CD4-positive, CD25-positive, alpha-beta regulatory T cell (primary cell): ENCODE data around the gene HES6. TPM values are rescaled to one million over a fixed set of nuclear protein-coding genes. Genes with fewer than 3 reads are reported as not detected.

Source experiments
- ATAC-seq, 2 donors: fragments of 150-1000 bp; cut with Tn5 transposase; one replicate each; pipeline ENCODE4 v1.10.0; 2021; ENCODE audit warnings: low read depth in 2 of 2, moderate number of reproducible peaks in 2 of 2, moderate library complexity in 1 of 2
- DNase-seq, 3 donors: peaks; one replicate each; pipeline versions ENCODE4 v3.0.0 to v3.0.0-alpha.2; 2012 to 2022; ENCODE audit warnings: mixed read lengths in 1 of 3
- H3K27ac ChIP-seq: one replicate; pipeline ENCODE4 v1.7.0; 2013; ENCODE audit warnings: mild to moderate bottlenecking, low read length; ENCODE audit not compliant: insufficient read depth, poor library complexity, severe bottlenecking
- H3K27me3 ChIP-seq: one replicate; pipeline ENCODE4 v1.7.0; 2013; ENCODE audit warnings: low read length; ENCODE audit not compliant: control insufficient read depth, insufficient read depth
- H3K36me3 ChIP-seq: one replicate; pipeline ENCODE4 v1.7.0; 2013; ENCODE audit warnings: mild to moderate bottlenecking, low read length, moderate library complexity; ENCODE audit not compliant: control insufficient read depth, insufficient read depth
- H3K4me1 ChIP-seq: 2 replicates; pipeline ENCODE4 v1.7.0; 2013; ENCODE audit warnings: mild to moderate bottlenecking, low read length; ENCODE audit not compliant: insufficient read depth, control insufficient read depth, poor library complexity, severe bottlenecking
- H3K4me3 ChIP-seq: one replicate; pipeline ENCODE4 v1.7.0; 2013; ENCODE audit warnings: low read depth, mild to moderate bottlenecking, low read length, moderate library complexity
- H3K9me3 ChIP-seq, 2 experiments: 1 replicate in 1 of 2; 2 replicates in 1 of 2; pipeline ENCODE4 v1.7.0; 2013; ENCODE audit warnings: low read length in 2 of 2, mild to moderate bottlenecking in 1 of 2, moderate library complexity in 1 of 2; ENCODE audit not compliant: control insufficient read depth in 2 of 2
- H3K27ac Mint-ChIP-seq, 3 donors: one replicate each; pipeline ENCODE4 v1.8.0; 2020 to 2022; ENCODE audit warnings: mild to moderate bottlenecking in 3 of 3, mixed read lengths in 3 of 3, moderate library complexity in 2 of 3
- H3K27me3 Mint-ChIP-seq: one replicate; pipeline ENCODE4 v1.8.0; 2022; ENCODE audit warnings: mild to moderate bottlenecking, mixed read lengths
- H3K36me3 Mint-ChIP-seq: one replicate; pipeline ENCODE4 v1.8.0; 2020; ENCODE audit warnings: mixed read lengths
- H3K4me1 Mint-ChIP-seq, 4 donors: one replicate each; pipeline ENCODE4 v1.8.0; 2020 to 2022; ENCODE audit warnings: mixed read lengths in 4 of 4, mild to moderate bottlenecking in 1 of 4
- H3K4me3 Mint-ChIP-seq, 4 donors: one replicate each; pipeline ENCODE4 v1.8.0; 2020 to 2022; ENCODE audit warnings: mild to moderate bottlenecking in 4 of 4, mixed read lengths in 4 of 4, moderate library complexity in 3 of 4
- H3K9me3 Mint-ChIP-seq, 7 donors: one replicate each; pipeline ENCODE4 v1.8.0; 2020 to 2022; ENCODE audit warnings: mixed read lengths in 7 of 7, mild to moderate bottlenecking in 3 of 7, moderate library complexity in 2 of 7
- polyA plus RNA-seq, 4 donors: library from polyadenylated mRNA; unstranded; fragments of 300-500 nt; fragmentation: Illumina TruSeq; gene quantifications; one replicate each; pipeline ENCODE4 v1.2.3, GENCODE V29; 2021
- total RNA-seq: library from RNA; stranded (reverse); gene quantifications from one replicate; pipeline ENCODE4 v1.2.3, GENCODE V29; 2022

HES6 gene
- total and polyA plus RNA-seq, 5 donors from 2014 or later, result 1.5 to 3.9 (median 2.3) TPM

DNA sequence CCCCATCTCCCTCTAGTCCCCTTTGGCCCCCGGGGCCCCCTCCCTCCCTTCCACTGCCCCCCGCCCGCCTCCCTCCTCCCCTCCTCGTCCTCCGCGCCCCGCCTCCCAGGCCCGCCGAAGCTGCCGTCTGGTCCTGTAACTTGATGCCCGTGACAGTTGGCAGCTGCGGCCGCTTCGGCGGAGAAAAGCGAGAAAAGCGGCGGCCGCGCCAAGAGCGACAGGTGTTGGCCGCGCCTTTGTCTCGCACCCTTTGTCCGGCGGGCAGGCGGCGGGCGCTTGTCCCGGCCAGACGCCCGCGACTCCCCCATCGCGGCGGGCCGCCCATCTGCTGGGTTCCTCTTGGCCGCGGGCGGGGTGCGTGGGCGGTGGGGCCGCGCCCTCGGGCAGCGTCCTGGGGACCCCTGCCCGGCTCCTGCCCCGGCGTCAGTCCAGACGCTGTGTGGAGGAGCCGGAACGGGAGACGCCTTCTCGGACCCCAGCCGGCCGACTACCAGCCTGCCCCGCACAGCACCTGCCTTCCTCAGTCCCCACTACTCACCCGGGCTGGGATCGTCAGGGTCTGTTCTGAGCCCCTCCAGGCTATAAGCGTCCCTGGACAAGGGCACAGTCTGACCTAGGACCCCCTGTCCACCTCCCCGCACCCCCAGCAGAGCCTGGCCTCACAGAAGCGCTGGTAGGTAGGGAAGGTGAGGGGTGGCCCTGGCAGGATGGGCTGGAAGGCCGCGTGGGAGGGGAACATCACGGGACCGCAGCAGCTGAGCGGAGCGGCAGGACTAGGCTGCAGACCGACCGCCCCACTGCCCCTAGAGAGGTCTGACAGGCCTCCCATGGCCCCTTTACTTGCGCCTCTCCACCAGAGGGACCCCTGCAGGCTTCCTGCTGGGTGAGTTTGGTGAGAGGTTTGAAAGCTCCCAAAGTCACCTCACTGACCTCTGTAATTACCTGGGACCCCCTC is 1.2 kb upstream of the HES6 start:
- Mint-ChIP-seq H3K27ac (no peak overlapping the region), H3K36me3 (peaks cover 8% of the 10 kb centered on the region), H3K4me1 (peaks cover 0 to 12% (median 4%) of the 10 kb centered on the region in 4 donors), H3K9me3 (no peaks in the 10 kb centered on the region), H3K4me3 (peak overlapping the region in 3 of 4 donors; percentile 22 to 76 (median 45)), H3K27me3 (peaks cover 27% of the 10 kb centered on the region)
- no peaks in the 10 kb centered on the region for H3K36me3 ChIP-seq
- DNase-seq (no peak), ATAC-seq (no peak)
- H3K9me3 ChIP-seq, result no peaks in the 10 kb centered on the region
- no peak overlapping the region for H3K27ac ChIP-seq
- no peak overlapping the region for H3K4me3 ChIP-seq
- H3K27me3 ChIP-seq, result peaks cover 6% of the 10 kb centered on the region
- peaks cover 19% of the 10 kb centered on the region for H3K4me1 ChIP-seq

DNA sequence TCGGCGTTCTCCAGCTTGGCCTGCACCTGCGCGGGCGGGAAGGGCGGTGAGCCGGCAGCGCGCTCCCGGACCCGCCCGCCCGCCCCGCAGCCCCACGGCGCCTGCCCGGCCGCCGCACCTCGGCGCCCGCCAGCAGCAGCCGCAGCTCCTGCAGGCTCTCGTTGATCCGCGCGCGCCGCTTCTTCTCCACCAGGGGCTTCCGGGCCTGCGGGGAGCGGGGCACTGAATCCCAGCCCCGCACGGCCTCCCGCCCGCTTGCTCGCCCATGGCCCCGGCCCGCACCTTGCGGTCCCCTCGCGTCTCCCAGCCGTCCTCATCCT is 335 bp downstream of the HES6 start:
- Histone ChIP-seq H3K36me3 (no peaks in the 10 kb centered on the region), H3K4me3 (no peak overlapping the region), H3K4me1 (peaks cover 20% of the 10 kb centered on the region), H3K27ac (no peak overlapping the region), H3K9me3 (no peaks in the 10 kb centered on the region), H3K27me3 (peaks cover 12% of the 10 kb centered on the region)
- peak in 2 of 3 donors; percentile 37 to 48 for DNase-seq
- Mint-ChIP-seq H3K36me3 (no peaks in the 10 kb centered on the region), H3K27me3 (peaks cover 38% of the 10 kb centered on the region), H3K27ac (no peak overlapping the region), H3K9me3 (peaks cover 0 to 1% (median 0%) of the 10 kb centered on the region in 7 donors), H3K4me3 (no peak overlapping the region), H3K4me1 (peaks cover 0 to 10% (median 4%) of the 10 kb centered on the region in 4 donors)
- ATAC-seq, result peak; percentile 6 to 24

DNA sequence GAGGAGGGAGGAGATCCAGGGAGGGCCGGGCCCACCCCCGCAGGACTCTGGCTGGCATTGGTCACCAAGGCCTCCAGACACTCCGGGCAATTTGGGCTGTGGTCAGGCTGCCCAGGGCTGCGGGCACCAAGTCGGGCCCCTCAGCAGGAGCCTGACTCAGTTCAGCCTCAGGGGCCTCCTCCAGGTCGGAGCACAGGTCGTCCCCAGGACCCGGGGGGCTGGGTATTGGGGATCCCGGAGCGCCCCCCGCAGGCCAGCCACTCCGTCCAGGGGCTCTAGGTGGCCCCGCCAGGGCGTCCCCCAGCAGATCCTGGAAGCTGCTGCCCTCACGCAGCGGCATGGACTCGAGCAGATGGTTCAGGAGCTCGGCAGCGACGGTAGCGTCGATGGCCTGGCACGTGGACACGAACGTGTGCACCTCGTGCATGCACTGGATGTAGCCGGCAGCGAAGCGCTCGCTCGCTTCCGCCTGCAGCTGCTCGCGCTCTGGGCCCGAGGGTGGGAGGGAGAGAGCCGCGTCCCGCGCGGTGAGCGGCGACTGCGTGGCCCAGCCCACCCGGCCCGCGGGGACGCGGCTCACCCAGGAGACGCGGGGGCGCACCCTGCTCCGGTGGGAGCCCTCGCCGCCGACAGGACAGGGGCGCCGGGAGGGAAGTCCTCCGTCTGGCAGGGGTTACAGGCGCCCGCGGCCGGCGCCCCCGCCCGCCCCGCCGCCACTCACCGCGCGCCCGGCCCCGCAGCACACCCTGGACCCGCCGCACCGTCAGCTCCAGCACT is 884 bp downstream of the HES6 start:
- Mint-ChIP-seq H3K27ac (no peak overlapping the region), H3K27me3 (peaks cover 38% of the 10 kb centered on the region), H3K4me3 (peak overlapping the region in 3 of 4 donors; percentile 50 to 89 (median 63)), H3K4me1 (peaks cover 0 to 10% (median 5%) of the 10 kb centered on the region in 4 donors), H3K9me3 (peaks cover 0 to 1% (median 0%) of the 10 kb centered on the region in 7 donors), H3K36me3 (no peaks in the 10 kb centered on the region)
- peaks cover 23% of the 10 kb centered on the region for H3K4me1 ChIP-seq
- peak; percentile 33 to 68 (median 45) for DNase-seq
- peaks cover 12% of the 10 kb centered on the region for H3K27me3 ChIP-seq
- no peak overlapping the region for H3K4me3 ChIP-seq
- ATAC-seq, result peak; percentile 52 to 54
- no peaks in the 10 kb centered on the region for H3K9me3 ChIP-seq
- H3K27ac ChIP-seq, result no peak overlapping the region
- H3K36me3 ChIP-seq, result no peaks in the 10 kb centered on the region

DNA sequence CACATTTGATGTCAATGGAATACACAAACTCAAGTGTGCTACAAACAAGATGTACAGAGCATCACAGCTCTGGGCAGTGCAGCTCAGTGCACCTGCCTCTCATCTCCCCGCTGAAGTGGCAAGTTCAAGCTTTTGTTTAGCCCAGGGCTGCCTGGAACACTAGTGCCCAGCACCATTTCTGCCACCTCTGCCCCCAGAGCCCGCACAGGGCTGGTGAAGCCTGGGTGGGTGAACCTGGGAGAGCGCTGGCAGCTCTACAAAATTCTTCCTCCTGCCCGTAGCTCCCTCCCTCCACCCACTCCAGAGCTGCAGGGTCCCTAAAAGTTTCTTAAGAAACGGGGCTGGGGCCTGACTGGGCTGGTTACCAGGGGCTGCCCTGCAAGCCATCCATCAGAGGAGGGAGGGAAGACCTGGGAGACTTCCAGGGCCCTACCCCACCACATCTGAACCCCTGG is 1.5 kb downstream of the HES6 start:
- H3K4me3 Mint-ChIP-seq, result peak overlapping the region in 3 of 4 donors; percentile 55 to 89 (median 63)
- H3K36me3 Mint-ChIP-seq, result no peaks in the 10 kb centered on the region
- H3K27me3 Mint-ChIP-seq, result peaks cover 38% of the 10 kb centered on the region
- DNase-seq (no peak), ATAC-seq (no peak)
- H3K4me3 ChIP-seq, result no peak overlapping the region
- H3K4me1 Mint-ChIP-seq, result peaks cover 0 to 15% (median 6%) of the 10 kb centered on the region in 4 donors
- no peaks in the 10 kb centered on the region for H3K36me3 ChIP-seq
- peaks cover 12% of the 10 kb centered on the region for H3K27me3 ChIP-seq
- peaks cover 23% of the 10 kb centered on the region for H3K4me1 ChIP-seq
- no peak overlapping the region for H3K27ac ChIP-seq
- H3K9me3 Mint-ChIP-seq, result peaks cover 0 to 2% (median 0%) of the 10 kb centered on the region in 7 donors
- H3K27ac Mint-ChIP-seq, result no peak overlapping the region
- no peaks in the 10 kb centered on the region for H3K9me3 ChIP-seq

DNA sequence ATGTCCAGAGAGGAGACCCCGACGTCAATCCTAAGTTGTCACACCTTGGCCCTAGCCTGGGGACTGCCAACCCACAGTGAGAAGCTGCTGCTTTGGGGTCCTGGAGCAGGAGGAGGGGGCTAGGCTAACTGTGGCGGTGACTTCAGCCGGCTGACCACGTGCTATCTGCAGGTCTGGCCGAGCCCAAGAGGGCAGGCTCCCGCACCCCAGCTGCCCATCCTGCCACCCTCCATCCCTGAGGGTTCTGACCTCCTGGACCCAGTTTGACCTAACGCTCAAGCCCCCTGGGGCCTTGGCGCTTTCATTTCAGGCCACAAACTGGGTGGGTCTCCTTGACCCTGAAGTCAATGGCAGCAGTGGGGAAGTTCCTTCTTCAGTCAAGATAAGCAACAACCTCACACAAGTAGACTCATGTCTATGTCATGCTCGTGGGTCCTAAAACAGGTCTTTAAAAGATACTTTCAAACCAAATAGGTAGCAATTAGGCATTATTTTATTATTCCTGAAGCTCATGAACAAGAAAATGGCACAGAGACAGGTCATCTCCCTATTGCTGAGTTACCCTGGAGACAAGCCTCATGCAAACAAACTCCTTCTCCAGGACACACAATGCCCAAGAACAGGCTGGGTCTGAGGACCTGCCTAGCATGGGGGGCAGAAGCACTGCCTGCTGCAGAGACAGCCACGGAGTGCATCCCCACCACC is 2.3 kb downstream of the HES6 start:
- H3K36me3 Mint-ChIP-seq, result no peaks in the 10 kb centered on the region
- no peak overlapping the region for H3K4me3 ChIP-seq
- no peak overlapping the region for H3K27ac Mint-ChIP-seq
- DNase-seq, result no peak
- peaks cover 0 to 15% (median 7%) of the 10 kb centered on the region in 4 donors for H3K4me1 Mint-ChIP-seq
- H3K9me3 ChIP-seq, result no peaks in the 10 kb centered on the region
- no peaks in the 10 kb centered on the region for H3K36me3 ChIP-seq
- H3K4me3 Mint-ChIP-seq, result peak overlapping the region; percentile 47 to 89 (median 59)
- no peak for ATAC-seq
- H3K4me1 ChIP-seq, result peaks cover 23% of the 10 kb centered on the region
- H3K27ac ChIP-seq, result no peak overlapping the region
- peaks cover 0 to 3% (median 0%) of the 10 kb centered on the region in 7 donors for H3K9me3 Mint-ChIP-seq
- H3K27me3 Mint-ChIP-seq, result peaks cover 40% of the 10 kb centered on the region
- H3K27me3 ChIP-seq, result peaks cover 12% of the 10 kb centered on the region

DNA sequence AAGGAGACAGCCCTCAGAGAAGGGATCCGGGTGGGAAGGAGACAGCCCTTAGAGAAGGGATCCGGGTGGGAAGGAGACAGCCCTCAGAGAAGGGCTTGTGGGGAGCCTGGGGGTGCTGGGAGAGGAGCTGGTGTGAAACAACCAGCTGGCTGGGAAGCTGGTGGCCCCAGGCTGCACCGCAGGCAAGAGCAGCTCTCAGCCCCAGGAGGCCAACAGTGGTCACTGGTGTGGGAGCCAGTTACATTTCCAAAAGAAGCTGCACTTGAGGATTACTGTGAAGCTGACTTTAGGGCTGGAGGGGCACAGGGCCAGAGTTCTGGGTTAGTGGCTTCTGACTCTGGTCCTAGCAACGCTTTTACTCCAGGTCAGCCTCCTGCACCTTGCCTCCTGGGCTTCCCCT is 3.3 kb downstream of the HES6 start:
- H3K4me1 ChIP-seq, result peaks cover 24% of the 10 kb centered on the region
- Mint-ChIP-seq H3K9me3 (peaks cover 0 to 3% (median 0%) of the 10 kb centered on the region in 7 donors), H3K36me3 (peaks cover 4% of the 10 kb centered on the region), H3K4me1 (peaks cover 3 to 19% (median 7%) of the 10 kb centered on the region in 4 donors), H3K27me3 (peaks cover 44% of the 10 kb centered on the region), H3K27ac (no peak overlapping the region), H3K4me3 (peak overlapping the region in 1 of 4 donors; percentile 75)
- H3K4me3 ChIP-seq, result no peak overlapping the region
- H3K27me3 ChIP-seq, result peaks cover 12% of the 10 kb centered on the region
- H3K27ac ChIP-seq, result no peak overlapping the region
- no peaks in the 10 kb centered on the region for H3K36me3 ChIP-seq
- ATAC-seq, result no peak
- DNase-seq, result no peak
- H3K9me3 ChIP-seq, result no peaks in the 10 kb centered on the region

DNA sequence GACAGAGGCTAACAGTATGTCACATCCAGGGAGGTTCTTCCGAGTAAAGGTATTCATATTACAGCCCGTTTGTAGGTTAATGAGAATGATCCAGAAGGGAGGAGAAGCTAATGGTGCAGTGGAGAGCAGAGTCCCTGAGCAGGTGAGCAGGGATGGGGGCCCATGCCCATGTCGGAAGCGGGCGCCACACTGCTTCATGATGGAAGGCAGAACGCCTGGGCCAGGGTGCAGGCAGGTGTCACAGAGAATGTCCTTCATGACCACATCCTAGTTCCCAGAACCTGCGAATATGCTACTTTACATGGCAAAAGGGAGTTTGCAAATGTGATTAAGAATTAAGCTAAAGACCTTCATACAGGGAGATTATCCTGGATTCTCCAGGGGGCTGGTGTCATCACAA is 4.0 kb downstream of the HES6 start:
- Histone ChIP-seq H3K36me3 (no peaks in the 10 kb centered on the region), H3K27me3 (peaks cover 12% of the 10 kb centered on the region), H3K4me3 (no peak overlapping the region), H3K4me1 (peaks cover 28% of the 10 kb centered on the region), H3K27ac (no peak overlapping the region), H3K9me3 (no peaks in the 10 kb centered on the region)
- Mint-ChIP-seq H3K27me3 (peaks cover 45% of the 10 kb centered on the region), H3K27ac (no peak overlapping the region), H3K4me1 (peaks cover 4 to 21% (median 11%) of the 10 kb centered on the region in 4 donors), H3K4me3 (peak overlapping the region in 3 of 4 donors; percentile 0 to 75 (median 10)), H3K9me3 (peaks cover 0 to 3% (median 0%) of the 10 kb centered on the region in 7 donors), H3K36me3 (peaks cover 4% of the 10 kb centered on the region)
- no peak for DNase-seq
- no peak for ATAC-seq
